Parathyroid adenoma (tissue), 2 donors: ENCODE measurements around the gene MED10.

Source experiments
- H2AFZ ChIP-seq: fragments of 300-600 bp; sonication (generic); one replicate; pipeline ENCODE4 v1.7.0; 2017; ENCODE audit warnings: antibody characterized with exemption, mild to moderate bottlenecking
- H3K27ac ChIP-seq: fragments of 300-600 bp; sonication (generic); one replicate; pipeline ENCODE4 v1.7.0; 2017
- H3K27me3 ChIP-seq: fragments of 300-600 bp; sonication (generic); one replicate; pipeline ENCODE4 v1.7.0; 2017; ENCODE audit warnings: low read length; ENCODE audit not compliant: control insufficient read depth, insufficient read depth
- H3K36me3 ChIP-seq: fragments of 300-600 bp; sonication (generic); one replicate; pipeline ENCODE4 v1.7.0; 2017; ENCODE audit warnings: low read length; ENCODE audit not compliant: control insufficient read depth, insufficient read depth
- H3K4me1 ChIP-seq: fragments of 300-600 bp; sonication (generic); one replicate; pipeline ENCODE4 v1.7.0; 2017; ENCODE audit warnings: control low read depth
- H3K4me2 ChIP-seq: fragments of 300-600 bp; sonication (generic); one replicate; pipeline ENCODE4 v1.7.0; 2017; ENCODE audit warnings: low read length
- H3K4me3 ChIP-seq: fragments of 300-600 bp; sonication (generic); one replicate; pipeline ENCODE4 v1.7.0; 2017; ENCODE audit warnings: low read depth, low read length
- H3K79me2 ChIP-seq: fragments of 300-600 bp; sonication (generic); one replicate; pipeline ENCODE4 v1.7.0; 2017; ENCODE audit warnings: control low read depth
- H3K9ac ChIP-seq: fragments of 300-600 bp; sonication (generic); one replicate; pipeline ENCODE4 v1.7.0; 2017; ENCODE audit warnings: mild to moderate bottlenecking
- H3K9me3 ChIP-seq: fragments of 300-600 bp; sonication (generic); one replicate; pipeline ENCODE4 v1.7.0; 2017; ENCODE audit warnings: low read length; ENCODE audit not compliant: control insufficient read depth
- CTCF ChIP-seq: fragments of 300-600 bp; sonication (generic); IDR thresholded peaks from one replicate; pipeline ENCODE4 v1.7.0; 2017; ENCODE audit warnings: antibody characterized with exemption, mild to moderate bottlenecking
- donor health status: primary hyperparathyroidism.

Gene MED10

GRCh38 chr5:6394429-6395101 is 16.2 kb upstream of the MED10 start:
- Histone ChIP-seq H3K27me3 (no peaks in the 10 kb centered on the region), H3K79me2 (no peaks in the 10 kb centered on the region), H3K4me1 (no peaks in the 10 kb centered on the region), H3K9ac (no peak overlapping the region), H3K27ac (no peak overlapping the region), H3K4me2 (no peak overlapping the region), H3K9me3 (no peaks in the 10 kb centered on the region), H2AFZ (no peak overlapping the region), H3K36me3 (no peaks in the 10 kb centered on the region), H3K4me3 (no peak overlapping the region)
- no peak for TF ChIP-seq CTCF

GRCh38 chr5:6393596-6394194 is 15.3 kb upstream of the MED10 start:
- Histone ChIP-seq H3K36me3 (no peaks in the 10 kb centered on the region), H3K9ac (no peak overlapping the region), H3K27me3 (no peaks in the 10 kb centered on the region), H3K27ac (no peak overlapping the region), H3K9me3 (no peaks in the 10 kb centered on the region), H3K4me3 (no peak overlapping the region), H3K4me1 (no peaks in the 10 kb centered on the region), H3K79me2 (no peaks in the 10 kb centered on the region), H2AFZ (no peak overlapping the region), H3K4me2 (no peak overlapping the region)
- no peak for TF ChIP-seq CTCF

- Histone ChIP-seq H3K27me3 (no peaks in the 10 kb centered on the region), H2AFZ (no peak overlapping the region)
Measured at GRCh38 chr5:6392561-6392960, 14.2 kb upstream of the MED10 start.

GRCh38 chr5:6391151-6391550 is 12.8 kb upstream of the MED10 start:
- H3K79me2 ChIP-seq, result no peaks in the 10 kb centered on the region
- no peaks in the 10 kb centered on the region for H3K27me3 ChIP-seq
- no peaks in the 10 kb centered on the region for H3K9me3 ChIP-seq
- TF ChIP-seq CTCF, result no peak
- H3K4me1 ChIP-seq, result no peaks in the 10 kb centered on the region
- no peak overlapping the region for H3K4me2 ChIP-seq
- no peaks in the 10 kb centered on the region for H3K36me3 ChIP-seq
- no peak overlapping the region for H3K27ac ChIP-seq
- H2AFZ ChIP-seq, result no peak overlapping the region
- no peak overlapping the region for H3K4me3 ChIP-seq
- no peak overlapping the region for H3K9ac ChIP-seq

More at GRCh38 chr5:6392561-6392960, 14.2 kb upstream of the MED10 start:
- Histone ChIP-seq H3K79me2 (no peaks in the 10 kb centered on the region), H3K4me3 (no peak overlapping the region), H3K4me2 (no peak overlapping the region), H3K9ac (no peak overlapping the region), H3K9me3 (no peaks in the 10 kb centered on the region), H3K4me1 (no peaks in the 10 kb centered on the region), H3K27ac (no peak overlapping the region), H3K36me3 (no peaks in the 10 kb centered on the region)
- TF ChIP-seq CTCF, result no peak
